ENCODE results near the gene DTNB. TPM values are rescaled to one million over a fixed set of nuclear protein-coding genes. Genes with fewer than 3 reads are reported as not detected.
"Not testable (repeated sequence)": the region's sequence is repeated elsewhere in the genome, so short reads cannot be mapped to it uniquely, and the experiment has no call there.

The DTNB gene
- total RNA-seq, 1 donor from 2014 or later, result 15.6 TPM

DNA sequence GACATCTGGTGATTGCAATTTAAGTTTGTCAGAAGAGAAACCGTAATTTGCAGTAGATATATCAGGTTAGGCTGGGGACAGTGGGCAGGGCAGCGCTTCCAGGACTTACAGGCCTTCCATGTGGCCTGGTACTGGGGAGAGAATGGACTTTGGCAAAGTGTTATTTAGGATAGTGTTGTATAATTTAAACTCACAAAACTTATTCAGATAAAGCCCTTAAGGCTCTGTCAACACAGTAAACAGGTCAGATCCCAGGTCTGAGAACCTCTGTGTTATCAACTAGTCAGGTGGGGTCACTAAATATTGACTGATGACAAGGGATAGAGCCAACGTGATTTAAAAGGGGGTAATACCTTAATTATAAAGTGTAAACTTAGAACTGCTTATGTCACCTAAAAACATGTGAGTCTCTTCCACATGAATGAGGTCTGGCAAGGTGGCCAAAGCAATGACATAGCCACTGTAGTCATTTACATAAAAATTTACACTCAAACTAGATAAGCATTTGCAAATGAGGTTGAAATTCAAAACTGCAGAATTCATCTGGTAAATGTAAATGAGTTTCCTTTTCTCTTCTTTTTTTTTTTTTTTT, 251.5 kb downstream of the DTNB start:
- DNase-seq (ENCODE audit: low spot score), result no peak

DNA sequence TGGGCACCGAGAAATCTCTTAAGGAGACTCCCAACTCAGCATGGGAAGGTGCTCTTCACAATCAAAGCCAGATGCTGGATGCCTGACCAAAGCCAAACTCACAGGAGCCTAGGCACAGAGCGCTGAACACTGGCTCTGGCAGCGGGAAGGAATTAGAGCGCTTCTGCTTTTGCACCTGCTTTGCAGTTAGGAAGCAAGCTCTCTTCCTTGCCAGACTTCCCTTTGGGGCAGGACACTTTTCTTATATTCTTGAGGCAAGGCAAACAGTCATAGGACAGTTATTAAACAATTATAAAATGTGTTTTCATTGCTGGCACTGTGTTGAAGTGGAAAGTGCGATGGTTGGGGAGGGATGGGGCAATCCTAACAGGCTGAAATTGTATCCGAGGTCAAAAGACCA, 252.1 kb downstream of the DTNB start:
- DNase-seq (ENCODE audit: low spot score), result no peak

DNA sequence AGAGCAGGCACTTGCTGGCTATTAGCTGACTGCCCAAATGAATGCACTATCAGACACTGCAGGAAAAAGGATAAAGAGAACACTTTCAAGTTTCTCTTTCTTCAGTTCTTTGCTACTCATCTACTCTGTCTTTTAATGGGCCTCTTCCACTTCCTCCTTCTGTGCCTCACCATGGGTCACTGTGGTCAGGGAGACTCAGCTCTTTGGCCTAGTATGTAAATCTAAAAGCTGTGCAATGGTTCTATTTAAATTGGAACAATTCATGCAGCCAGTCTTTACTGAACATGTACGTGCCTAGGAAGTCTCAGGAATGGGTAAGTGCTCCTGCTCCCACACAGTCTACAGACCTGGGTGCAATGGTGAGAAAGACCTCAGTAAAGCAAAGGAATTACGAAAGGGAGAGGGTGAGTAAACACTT, 252.5 kb downstream of the DTNB start:
- no peak for DNase-seq (ENCODE audit: low spot score)

DNA sequence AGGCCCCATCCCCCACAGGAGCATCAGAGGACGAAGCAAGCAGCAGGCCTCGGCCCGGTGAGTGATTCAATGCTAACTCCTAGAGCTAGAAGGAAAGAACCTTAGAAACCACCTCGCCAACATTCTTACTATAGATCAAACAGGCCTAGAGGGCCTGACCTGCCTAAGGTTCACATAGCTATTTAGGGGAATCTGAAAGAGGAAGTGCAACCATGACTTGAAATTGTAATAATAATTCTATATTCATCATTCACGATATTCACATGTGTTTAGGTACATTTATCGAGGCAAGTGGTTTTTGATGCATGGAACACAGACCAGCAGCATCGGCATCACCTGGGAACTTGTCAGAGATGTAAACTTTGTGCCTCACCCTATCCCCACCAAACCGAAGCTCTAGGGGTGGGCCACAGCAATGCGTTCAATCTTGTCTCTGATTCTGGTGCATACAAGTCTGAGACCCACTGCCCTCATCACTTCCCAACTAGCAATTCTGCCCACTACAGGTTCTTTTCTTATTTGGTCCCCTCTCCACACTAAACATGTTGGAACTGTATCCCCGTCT, 253.6 kb downstream of the DTNB start:
- no peak for DNase-seq (ENCODE audit: low spot score)

DNA sequence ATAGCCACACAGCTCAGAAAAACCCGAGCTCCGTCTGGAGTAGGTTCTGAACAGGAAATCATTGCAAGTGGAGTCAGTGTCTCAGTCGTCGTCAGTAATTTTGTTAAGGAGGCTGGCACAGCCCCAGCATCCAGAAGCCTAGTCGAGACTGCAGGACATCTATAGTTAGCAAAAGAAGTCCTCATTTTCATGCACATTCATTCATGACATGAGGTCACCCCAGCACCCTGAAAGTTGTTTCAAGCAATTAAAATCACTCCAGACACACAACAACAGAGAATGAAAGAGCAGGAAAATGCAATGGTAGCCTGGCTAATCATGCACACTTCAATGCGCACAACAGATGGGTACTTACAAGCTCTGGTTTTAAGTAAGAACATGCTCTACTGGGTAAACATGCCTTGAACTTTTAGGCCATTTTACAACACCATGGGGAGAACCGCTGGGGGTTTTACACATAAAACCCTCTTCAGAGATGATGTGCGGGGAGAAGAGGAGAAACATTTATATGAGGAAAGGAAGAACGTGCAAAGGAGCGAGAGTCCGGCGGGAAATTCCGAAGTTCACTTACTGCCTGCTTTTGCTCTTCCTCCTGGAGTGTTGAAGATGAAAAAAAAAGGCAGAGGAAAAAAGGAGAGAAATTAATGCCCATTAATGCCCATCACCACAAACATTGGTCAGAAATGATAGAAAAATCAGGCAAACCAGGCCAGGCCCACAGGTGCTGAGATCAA, 254.3 kb downstream of the DTNB start:
- DNase-seq (ENCODE audit: low spot score), result no peak

DNA sequence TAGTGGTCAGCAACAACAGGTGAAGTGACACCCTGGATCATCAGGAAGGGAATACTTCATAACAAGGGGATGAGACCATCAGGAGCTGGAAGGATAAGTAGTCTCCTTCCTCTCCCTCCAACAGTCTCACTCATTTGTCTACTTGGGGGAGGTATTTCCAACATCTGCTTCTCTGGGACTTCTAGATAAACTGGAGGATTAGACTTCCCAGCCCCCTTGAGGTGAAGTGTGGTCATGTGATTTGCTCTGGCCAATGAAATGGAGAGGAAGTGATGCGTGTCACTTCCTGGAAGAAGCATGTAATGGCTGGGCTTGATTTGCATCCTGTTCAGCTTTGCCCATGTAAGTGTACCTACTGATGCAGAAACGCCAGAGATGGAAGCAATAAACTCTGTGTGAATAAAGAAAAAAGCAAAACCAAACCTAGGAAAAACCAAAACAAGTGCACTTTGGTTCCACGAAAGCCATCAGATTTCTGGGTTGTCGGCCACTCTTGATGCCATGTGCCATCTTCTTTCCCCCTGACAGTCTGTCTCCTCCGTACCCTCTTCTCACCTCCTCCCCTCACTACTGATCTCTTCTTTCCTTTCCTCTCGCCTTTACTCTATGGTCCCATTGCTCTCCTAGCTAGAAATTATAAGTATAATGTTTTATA, 255.5 kb downstream of the DTNB start:
- no peak for DNase-seq (ENCODE audit: low spot score)

DNA sequence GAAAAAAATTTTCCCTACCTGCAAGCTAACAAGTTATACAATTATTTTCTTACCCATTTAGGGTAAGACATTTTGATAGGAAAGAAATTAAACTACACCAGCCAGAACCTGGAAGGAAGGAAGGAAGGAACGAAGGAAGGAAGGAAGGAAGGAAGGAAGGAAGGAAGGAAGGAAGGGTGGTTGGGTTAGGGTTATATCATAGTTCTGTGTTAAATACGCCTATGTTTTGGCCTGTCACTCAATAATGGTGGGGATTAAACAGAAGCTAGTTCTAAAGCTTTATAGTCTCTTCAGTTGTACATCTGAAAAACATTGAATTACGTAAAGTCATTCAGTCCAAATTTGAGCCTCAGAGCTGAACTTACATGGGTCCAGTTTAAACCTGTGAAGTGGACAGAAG, 256.7 kb downstream of the DTNB start:
- no peak for DNase-seq (ENCODE audit: low spot score)

DNA sequence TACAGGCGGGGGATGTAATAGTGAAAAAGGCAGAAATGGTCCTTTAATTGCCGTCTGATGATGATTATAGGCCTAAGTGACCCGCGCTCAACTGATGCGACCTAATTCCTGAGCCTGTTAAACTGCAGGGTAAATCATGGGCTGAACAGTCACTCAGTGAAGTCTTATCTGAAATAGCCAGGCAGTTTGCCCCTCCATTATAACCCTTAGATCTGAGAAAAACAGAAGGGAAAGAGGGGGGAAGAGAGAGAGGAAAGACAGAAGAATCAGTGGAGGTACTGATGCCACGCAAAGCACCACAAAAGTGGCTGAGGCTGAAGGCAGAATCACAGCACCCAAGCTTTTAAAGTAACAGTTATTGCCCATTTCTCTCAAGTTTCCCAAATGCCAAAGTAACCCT, 258.6 kb downstream of the DTNB start:
- DNase-seq (ENCODE audit: low spot score), result no peak

DNA sequence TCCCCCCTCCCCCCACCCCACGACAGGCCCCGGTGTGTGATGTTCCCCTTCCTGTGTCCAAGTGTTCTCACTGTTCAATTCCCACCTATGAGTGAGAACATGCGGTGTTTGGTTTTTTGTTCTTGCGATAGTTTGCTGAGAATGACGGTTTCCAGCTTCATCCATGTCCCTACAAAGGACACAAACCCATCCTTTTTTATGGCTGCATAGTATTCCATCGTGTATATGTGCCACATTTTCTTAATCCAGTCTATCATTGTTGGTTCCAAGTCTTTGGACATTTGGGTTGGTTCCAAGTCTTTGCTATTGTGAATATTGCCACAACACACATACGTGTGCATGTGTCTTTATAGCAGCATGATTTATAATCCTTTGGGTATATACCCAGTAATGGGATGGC, 260.0 kb downstream of the DTNB start:
- DNase-seq (ENCODE audit: low spot score), result not testable (repeated sequence)

DNA sequence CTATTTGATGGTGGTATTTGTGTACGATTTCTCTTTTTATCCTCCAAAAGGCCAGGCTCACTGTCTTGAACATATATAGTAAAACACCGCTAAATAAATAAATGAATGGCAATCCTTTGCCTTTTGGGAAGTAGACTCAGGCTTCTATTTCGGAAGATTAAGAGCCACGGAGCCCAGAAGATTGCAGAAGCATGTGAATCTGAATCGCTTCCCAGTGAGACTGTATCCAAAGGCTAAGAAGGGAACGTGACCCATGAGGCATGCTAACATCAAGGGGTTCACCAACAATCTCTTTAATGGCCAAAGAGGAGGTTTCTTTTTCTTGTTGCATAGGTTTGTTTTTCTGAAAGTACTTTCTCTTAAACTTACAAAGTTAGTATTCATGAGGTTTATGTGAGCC, 261.6 kb downstream of the DTNB start:
- no peak for DNase-seq (ENCODE audit: low spot score)

DNA sequence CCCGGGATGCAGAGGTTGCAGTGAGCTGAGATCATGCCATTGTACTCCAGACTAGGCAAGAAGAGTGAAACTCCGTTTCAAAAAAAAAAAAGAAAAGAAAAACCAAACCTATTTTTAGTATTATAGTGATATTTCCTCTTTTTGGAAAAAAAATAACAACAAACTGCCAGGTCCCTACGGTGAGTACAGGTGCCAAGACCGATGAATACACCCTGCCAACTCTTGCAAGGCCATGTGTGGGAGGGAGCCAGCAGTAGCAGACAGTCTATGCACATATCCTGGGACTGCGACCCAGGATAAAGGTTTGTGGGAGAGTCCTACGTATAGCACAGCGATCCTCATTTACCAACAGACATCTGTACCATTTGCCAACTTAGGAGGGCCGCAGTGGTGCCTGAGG, 262.1 kb downstream of the DTNB start:
- no peak for DNase-seq (ENCODE audit: low spot score)

DNA sequence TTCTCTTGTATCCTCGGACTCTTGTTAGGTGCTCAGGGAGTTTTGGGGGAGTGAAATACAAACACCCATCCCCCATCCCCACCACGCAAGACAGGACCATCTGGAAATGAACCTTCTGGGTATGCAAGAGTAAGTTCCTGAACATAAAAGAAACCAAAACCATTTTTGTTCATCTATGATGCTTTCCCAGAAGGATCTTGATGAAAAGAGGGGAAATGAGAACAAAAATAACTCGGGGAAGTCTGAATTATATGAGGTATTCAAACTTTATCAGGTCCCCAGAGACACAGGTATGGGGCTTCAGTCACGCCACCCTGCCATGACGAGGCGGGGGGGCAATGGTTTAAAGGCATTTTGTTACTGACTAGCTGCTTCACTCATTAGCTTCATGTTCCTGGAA, 263.0 kb downstream of the DTNB start:
- no peak for DNase-seq (ENCODE audit: low spot score)

DNA sequence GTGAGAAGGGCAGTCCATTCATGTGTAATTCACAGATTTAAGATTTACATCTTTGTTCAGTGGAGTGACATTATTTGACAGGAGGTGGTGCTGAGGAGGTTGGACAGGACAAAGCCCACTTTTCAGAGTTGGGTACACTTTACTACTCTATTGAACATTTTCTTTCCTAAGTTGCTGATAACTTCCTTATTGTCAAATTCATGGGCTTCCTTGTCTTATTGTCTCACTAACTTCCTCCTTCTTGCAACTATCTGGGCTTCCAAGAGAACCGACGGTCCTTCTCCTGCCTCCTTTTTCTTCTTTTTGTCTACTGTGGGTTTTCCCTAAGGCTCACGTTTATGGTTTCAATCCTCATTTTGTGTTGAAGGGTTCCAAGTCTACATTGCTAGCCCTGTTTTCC, 263.9 kb downstream of the DTNB start:
- DNase-seq (ENCODE audit: low spot score), result no peak

DNA sequence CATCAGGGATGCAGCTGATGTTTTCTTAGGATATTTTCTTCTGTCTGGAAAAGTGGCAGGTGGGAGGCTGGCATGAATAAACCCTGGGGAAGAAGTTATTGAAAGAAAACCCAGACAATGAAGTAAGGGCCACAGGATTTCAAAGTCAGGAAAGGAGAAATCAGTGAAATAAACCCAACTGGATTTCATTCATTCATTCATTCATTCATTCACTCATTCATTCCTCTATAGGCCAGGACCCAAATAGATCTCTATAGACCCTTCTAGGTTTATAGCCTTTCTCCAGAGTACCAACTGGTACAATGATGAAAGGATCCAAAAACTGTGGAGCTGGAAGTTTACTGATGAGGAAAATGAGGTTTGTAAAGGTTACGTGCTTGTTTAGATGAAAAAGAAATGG, 264.3 kb downstream of the DTNB start:
- no peak for DNase-seq (ENCODE audit: low spot score)

DNA sequence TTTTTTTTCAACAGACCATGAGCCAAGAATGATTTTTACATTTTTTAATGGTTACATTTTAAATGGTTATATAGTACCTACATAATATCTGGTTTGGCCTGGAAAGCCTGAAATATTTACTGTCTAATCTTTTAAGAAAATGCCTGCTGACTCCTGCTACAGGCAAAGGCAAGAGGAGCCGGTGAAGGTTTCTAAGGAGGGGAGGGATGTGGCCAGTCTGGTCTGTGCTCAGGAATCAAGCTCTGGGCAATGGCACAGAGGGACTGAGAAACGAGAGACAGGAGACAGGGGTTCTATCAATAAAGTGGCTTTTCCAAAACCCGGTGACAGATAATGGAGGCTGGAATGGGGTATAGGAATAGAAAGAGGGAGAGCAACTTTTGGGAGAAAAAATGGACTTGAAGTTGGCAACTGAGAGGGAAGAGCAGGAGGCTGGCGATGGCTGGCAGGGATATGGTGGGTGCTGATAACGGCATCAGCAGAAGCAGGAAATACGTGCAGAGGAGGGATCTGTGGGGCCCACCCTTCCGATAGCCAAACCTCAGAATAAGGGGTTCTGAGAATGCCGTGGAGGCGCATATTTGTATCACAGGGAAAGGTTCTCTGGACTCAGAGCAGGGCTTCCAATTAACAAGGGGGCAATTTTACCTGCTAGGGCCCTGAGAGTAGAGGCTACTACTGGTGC, 267.6 kb downstream of the DTNB start:
- DNase-seq (ENCODE audit: low spot score), result no peak

DNA sequence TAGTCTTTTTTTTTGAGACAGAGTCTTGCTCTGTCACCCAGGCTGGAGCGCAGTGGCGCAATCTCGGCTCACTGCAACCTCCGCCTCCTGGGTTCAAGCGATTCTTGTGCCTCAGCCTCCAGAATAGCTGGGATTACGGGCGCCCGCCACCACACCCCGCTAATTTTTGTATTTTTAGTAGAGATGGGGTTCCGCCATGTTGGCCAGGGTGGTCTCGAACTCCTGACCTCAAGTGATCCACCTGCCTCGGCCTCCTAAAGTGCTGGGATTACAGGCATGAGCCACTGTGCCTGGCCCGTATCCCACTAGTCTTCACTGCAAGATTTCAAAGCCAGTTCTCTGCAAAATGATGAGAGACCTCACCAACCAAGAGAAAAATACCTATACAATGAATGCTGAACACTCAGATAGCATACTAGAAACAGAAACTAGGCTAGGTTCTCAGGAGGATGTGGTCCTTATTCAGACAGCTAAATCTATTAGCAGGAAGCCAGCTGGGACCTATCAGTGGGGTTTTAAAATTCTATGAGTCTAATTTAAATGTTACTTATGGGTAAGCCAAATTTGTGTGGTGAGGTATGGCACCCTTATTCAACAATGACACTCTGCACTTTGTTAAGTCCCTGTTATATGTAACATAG, 270.1 kb downstream of the DTNB start:
- DNase-seq (ENCODE audit: low spot score), result not testable (repeated sequence)

DNA sequence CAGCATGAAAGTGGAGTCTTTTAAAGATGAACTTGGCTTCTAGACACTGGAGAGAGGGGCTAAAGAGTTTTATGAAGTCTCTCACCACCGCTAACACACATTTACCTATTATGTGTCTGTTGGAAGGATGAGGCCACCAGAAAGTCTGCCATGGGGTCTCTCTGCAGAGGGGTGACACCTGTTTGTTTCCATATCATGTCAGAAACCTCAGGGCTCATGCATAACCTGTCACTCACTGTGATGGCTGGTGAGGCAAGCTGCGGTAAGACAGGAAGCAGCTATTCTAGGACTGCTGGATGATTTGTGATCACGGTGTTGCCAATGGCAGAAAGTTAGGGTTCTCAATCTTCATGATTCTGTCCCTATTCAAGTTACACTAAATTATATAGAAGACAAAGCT, 270.9 kb downstream of the DTNB start:
- no peak for DNase-seq (ENCODE audit: low spot score)

DNA sequence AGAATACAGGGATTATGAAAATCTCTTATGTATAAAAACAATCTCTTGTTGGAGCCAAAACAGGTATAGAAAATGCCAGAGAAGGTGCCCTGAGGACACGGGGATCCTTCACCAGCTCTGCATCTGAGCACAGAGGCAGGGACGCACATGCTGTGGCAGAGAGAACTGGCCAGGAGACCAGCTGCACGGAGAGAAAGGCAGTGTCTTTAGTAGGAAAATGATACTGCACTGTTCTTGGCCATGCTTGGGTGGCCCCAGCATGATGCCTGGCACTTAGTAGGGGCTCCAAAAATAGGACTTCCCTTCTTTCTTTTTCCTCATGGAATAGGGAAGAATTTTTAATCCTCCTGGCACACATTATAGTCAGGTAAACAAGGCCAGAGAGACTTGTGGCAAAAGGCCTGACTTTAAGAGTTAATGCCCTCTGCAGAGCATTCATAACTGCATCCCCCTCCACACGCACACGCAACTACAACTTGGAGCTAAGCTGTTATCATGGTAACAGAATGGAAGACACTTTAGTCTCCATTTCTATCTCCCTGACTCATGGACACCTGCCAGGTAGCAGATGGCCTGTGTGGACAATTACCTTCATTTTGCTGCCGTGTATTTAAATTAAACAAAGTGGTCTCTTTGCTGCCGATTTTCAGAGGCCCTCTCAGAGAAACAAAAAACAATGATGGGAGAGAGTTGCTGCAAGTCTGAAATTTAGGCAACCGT, 271.9 kb downstream of the DTNB start:
- no peak for DNase-seq (ENCODE audit: low spot score)

DNA sequence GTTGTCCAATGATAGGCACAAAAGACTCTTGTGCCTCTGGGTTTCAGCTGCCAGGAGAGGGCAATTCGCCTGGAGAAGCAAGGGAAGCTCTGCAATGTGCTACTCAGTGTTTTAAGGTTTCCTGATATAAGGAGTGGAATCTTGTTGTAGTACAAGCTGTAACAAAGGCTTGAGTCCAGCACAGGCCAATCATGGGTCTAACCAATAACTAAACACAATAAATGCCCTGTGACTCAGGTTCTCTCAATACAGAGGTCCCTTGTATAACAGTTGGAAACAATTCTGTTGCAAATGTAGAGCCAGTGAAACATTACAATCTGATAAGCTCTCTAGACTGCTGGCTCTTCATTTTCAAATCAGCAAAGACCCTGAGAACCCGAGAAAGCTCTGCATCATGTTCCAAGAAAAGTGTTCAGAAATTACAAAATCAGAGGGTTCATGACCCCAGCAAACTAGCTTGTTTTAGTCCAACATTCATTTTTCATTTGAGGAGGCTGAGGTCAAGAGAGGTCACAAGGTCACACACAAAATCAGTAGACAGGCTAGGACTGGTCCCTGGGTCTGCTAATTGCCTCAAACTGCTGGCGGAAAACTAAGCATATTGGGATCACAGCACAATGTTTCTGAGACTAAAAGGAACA, 272.7 kb downstream of the DTNB start:
- DNase-seq (ENCODE audit: low spot score), result no peak

DNA sequence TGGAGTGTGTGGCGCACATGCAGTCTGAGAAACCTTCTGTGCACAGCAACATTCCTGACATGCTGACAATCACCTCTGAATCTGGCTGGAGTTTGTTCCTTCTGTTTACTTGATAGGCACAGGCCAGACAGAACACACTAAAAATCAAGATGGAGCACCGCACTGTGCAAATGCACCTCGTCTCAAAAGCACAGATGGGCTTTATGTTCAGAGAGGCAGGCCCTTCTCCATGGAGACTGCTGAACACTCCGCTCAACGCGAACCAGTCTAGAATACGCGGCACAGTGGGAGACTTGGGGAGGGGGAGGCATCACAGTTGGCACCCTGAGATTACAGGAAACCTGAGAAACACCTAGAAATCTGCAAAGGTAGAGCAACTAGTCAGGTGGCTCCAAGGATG, 273.2 kb downstream of the DTNB start:
- DNase-seq (ENCODE audit: low spot score), result no peak

Data from mesenteric fat pad (tissue), 1 donor.